Stimulated activated CD4-positive, alpha-beta T cell treated with anti-CD3 and anti-CD28 coated beads, Interleukin-15, amount 100 ng/mL, for 48 hours (primary cell): ENCODE measurements around the gene TOMM20.
"Not testable (repeated sequence)": the region's sequence is repeated elsewhere in the genome, so short reads cannot be mapped to it uniquely, and the experiment has no call there.

ENCODE experiments used
- DNase-seq, 2 donors: peaks; one replicate each; pipeline ENCODE4 v3.0.0-alpha.2; 2020; ENCODE audit warnings: low read depth in 2 of 2

The TOMM20 gene

DNA sequence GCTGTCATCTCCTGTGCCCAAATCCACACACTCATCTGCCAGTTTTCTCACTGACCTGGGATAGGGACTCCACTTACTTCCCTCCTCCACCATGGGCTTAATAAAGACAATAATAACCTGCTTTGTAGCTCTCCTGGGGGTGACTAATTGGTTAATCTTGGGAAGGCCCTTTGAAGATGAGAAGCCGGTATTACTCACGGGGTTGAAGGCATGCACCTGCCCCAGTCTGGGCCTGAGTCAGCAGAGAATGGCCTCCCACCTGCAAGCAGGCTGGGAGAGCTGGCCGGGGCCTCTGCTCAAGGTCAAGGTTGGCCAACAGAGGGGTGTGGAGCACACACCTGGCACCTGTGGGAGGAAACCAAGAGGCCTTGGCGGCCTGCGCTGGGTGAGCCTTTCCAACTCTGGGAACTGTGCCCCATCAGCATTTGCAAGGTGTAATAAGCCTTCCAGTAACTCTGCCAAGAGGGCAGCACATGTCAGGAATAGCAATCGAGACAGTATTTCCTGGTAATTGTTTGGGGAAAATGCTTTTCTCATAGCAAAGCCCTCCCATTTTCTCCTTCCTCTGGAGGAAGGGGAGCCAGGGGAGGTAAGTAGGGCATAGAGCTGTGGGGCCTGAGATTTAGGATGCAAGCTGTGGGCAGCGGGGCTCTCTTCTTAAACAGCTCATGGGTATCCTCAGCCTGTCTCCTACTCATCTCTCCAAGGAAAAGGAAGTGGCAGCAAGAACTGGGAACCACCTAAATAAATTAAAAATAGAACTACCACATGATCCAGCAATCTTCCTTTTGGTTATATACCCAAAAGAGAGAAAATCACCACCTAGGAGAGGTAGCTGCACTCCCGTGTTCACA, 49.0 kb downstream of the TOMM20 start:
- DNase-seq = no peak

DNA sequence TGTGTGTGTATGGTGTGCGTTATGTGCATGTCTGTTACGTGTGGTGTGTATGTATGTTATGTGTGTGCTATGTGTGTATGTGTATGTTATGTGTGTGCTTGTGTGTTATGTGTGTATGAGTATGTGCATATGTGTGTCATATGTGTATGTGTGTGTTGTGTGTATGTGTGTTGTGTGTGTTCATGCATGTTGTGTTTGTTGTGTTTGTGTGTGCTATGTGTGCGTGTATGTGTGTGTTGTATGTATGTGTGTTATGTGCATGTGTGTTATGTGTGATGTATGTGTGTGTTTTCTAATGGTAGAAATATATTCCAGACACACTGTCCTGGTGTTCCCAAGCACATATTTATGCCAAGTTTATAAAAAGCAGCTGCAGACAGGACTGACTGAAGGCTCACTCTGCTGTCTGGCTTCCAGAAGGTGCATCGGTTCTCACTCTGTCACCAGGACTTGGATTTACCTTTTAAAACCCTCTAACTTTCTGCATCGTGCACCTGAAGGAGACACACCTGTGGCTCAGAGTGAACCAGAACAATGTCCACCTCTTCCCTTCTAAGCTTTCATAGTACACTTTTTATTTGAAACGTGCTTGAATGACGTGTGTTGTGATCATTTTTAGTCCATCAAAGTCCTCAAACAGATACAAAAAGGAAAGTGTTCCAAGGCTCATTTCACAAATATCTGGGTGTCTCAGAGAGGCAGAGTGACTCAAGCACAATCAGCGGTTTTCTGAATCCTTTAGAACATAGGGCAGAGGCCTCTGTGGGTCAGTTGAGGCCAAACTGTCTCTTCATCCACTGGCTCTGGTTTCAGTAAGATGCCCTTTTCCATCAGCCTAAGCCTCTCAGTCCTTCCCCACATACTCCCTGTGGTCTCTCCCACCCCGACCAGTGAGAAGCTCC, 49.9 kb downstream of the TOMM20 start:
- no peak for DNase-seq

DNA sequence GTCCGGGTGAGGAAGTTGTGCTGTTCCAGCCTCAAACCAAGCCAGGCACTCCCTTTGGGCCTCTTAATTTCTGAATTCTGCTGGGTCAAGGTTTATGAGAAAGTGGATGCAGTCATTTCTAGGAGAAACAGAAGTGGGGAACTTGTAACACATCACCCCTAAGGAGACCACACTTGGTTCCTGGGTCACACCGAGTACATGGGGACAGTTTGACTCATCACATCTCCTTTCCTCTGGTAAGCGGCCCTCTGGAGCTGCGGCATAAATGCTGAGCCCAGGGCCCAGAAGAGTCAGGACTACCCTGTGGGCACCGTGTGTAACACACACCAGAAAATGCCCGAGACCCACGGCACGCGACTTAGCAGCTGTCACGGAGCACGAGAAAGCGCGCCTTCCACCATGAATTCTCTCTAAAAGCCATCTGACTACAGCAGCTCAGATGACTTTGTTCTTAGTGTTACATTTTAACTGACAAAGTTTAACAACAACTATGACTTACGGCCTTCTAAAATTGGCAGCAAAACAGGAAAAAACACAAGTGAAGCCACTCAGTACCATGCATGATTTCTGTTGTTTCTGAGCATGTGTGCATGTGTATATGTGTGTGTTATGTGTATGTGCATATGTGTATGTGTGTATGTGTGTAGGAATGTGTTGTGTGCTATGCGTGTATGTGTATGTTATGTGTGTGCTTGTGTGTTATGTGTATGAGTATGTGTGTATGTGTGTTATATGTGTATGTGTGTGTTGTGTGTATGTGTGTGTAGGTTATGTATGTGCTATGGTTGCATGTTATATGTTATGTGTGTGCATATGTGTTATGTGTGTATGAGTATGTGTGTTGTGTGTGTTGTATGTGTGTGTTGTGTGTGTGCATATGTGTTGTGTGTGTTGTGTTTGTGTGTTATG, 50.8 kb downstream of the TOMM20 start:
- DNase-seq = peak in 1 of 2 donors; percentile 42

DNA sequence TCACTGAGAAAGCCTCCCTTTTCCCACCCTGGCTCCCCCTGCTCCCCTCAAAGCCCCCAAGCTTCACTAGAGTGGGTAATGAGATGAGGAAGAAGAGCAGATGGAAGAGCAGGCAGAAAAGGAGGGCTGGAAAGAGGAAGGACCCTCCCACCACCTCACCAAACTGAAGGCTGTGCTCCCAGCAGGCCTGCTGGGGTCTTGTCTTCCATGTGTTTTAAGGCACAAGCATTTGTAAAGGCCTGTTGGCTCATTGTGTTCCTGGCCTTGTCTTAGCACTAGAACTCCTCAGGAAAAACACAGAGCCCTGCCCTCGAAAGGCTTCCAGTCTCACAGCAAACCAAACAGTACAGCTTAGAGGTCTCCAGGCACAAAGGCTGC, 51.5 kb downstream of the TOMM20 start:
- DNase-seq = no peak

DNA sequence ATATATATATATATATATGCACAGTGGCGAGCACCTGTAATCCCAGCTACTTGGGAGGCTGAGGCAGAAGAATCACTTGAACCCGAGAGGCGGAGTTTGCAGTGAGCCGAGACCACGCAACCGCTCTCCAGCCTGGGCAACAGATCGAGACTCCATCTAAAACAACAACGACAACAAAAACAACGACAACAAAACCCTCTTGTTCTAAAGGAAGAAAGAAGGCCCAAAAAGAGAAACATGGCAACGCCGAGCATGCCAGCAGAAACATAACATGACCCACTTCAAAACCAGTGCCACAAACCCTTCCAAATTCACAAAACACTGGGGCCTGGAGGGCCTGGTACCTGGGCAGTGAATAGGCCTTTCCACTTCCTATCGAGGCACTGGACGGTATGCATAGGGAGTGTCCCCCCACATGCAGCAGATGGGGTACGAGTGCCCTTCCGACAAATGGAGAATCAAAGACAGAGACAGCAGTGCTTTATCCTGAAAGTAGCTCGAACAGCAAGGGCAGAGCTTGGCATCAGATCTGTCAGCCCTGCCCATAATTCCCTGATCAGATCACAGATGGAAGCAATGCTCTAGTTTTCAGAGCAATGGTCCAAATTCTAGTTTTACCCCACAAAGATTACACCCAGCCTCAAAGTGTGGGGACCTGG, 52.0 kb downstream of the TOMM20 start:
- DNase-seq = no peak

DNA sequence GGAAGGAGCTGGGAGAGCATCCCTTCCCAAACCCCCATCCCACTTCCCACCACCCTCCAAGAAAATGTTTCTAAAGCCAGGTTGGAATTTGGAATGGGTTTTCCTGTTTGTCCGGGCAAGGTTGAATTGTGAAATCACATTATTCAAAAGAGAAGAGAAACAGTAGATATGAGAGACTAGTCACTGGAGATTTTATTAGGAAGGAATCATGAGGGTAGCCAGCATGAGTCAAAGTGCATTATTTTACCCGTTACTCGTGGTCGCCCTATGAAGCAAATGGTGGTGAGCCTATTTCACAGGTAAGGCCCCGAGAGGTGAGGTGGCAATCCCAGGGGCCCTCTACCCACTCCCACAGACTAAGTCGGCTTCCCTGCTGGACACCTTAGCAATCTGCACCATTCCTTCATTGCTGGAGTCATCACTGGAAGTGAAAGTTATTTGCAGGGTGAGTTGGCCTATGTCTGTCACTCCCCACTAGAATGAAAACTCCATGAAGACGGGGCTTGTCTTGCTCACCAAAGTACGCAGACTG, 52.8 kb downstream of the TOMM20 start:
- DNase-seq = peak in 1 of 2 donors; percentile 32

DNA sequence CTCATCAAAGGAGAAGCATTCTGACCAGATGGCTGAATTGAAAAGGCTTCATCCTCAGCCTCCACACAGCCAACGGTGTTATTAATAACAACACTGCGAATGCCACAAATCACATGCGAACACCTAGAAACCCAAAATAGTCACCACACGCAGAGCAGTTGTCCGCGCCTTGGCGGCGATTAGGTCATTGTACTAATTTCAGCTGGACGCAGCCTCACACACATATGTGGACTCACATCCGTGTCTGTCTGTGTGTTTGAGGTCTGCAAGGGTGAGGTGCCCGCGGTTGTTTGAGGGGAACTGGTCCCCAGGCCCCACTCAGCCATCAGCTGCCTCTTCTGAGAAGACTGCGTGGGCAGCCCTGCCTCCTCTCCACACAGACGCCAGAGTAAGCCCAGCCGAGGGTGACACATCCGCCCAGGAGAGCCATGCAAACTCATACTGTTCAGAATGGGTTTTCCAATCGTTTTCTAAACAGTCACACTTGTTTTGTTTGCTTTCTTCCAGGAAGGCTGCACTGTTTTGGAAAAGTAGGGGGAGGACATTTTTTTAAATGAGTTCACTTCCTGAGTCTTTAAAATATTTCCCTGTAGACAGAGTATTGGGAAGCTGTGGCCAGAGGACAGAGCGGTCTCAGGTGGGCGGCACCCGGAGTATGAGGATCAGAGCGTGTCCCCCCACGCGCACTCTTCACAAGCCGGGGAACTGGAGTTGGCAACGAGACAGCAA, 53.4 kb downstream of the TOMM20 start:
- DNase-seq = peak; percentile 74 to 81

DNA sequence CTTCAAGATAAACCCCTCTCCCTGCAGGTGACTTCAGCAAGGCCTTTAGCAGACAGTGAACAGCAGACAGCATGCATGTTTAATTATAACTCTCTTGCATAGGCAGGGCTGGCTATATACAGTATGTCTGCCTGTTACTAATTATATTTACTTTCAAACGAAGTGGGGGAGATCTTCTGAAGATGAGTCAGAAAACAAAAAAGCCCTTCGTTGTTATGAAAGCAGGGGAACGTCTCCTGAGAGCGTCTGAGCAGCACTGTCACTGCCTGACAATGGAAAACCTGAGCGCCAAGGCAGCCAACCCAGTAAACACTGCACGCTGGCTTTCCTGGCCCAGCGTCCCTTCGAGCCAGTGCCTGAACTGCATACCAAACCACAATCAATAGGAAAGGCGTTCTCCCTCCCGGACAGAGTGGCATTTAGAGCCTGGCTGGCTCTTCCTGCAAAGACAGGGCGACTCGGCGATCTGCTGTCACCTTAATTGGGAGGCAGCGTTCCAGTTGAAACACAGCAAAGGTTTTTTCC, 54.1 kb downstream of the TOMM20 start:
- peak in 1 of 2 donors; percentile 47 for DNase-seq

DNA sequence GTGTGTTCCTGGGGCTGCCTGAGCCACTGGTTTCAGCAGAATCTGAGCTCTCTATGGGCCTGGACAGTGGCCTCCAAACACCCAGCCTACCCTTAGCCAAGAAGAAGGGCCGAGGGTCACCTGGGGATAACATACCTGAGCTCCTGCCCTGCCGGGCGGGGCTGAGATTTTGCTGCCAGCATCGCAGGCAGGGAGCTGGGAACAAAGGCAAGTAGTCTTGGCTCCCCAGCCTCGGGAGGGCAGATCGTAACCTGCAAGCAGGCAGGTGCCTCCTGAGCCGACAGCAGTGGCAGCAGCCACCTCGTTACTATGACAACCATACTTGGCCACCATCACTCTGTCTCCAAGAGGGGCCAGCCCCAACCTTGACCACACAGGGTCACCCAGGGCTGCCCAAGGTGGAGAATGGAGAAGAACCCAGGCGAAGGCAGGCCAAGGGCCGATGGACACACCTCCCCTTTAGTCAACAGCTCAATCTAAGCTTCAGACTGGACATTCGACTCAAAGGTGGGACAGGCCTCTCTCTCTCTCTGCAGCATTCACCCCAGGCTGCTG, 54.6 kb downstream of the TOMM20 start:
- DNase-seq = no peak

DNA sequence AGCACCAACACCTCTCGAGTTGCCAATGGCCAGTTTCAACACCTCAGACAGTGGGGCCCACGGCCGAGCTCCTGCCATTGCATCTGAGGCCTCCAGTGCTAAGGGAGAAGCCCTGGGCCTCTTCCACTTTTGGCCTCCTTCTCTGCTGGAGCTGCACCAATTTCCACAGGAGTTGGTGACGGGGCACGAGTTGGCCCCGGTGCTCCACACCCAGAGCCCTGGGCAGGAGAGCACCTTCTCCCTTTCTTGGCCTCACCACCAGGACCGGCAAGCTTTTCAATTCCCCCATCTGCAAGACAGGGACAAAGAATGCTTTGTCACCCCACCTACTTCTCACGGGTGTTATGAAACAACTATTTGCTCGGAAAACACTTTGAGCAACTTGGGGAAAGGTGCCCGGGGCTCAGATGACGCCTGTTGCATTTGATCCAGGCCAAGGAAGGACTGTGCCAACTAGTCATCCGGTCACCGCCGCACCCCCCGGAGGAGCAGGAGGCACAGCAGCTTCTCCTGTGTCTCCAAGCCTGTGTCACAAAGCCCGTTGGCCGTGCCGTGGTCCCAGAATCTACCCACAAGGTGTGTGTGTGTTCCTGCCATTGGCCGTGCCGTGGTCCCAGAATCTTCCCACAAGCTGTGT, 55.2 kb downstream of the TOMM20 start:
- DNase-seq = no peak

DNA sequence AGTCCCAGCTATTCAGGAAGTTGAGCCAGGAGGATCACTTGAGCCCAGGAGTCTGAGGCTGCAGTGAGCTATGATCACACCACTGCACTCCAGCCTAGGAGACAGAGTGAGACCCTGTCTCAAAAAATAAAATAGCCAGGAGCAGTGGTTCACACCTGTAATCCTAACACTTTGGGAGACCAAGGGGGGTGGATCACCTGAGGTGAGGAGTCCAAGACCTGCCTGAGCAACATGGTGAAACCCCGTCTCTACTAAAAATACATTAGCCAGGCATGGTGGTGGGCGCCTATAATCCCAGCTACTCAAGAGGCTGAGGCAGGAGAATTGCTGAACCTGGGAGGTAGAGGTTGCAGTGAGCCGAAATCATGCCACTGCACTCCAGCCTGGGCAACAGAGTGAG, 56.1 kb downstream of the TOMM20 start:
- not testable (repeated sequence) for DNase-seq

DNA sequence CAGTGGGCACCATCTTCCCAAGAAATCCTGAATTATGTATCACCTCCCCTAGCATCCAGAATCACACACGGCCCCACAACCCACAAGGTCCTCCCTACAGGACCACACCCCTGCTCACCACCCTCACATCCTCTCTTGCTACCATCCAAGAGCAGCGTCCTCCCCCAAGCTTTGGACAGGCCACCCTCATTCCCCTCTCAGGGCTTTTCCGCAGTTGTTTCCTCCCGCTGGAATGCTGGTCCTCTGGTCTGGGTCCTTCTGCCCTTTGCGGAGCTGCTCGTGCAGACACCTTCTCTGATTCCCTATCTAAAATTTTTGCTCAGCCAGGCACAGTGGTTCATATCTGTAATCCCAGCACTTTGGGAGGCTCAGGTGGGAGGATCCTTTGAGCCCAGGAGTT, 56.5 kb downstream of the TOMM20 start:
- DNase-seq = no peak

DNA sequence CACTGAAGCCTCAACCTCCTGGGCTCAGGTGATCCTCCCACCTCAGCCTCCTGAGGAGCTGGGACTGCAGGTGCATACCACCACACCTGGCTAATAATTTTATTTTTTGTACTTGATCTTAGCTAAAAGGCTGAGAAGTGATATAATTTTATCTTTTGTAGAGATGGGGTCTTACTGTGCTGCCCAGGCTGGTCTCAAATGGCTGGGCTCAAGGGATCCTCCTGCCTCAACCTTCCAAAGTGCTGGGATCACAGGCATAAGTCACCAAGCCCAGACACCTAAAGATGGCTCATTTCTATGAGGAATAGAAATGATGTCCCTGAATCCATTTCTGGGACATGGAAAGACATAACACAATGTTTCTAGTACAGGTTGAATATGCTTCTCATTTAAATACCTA, 57.8 kb downstream of the TOMM20 start:
- no peak for DNase-seq

DNA sequence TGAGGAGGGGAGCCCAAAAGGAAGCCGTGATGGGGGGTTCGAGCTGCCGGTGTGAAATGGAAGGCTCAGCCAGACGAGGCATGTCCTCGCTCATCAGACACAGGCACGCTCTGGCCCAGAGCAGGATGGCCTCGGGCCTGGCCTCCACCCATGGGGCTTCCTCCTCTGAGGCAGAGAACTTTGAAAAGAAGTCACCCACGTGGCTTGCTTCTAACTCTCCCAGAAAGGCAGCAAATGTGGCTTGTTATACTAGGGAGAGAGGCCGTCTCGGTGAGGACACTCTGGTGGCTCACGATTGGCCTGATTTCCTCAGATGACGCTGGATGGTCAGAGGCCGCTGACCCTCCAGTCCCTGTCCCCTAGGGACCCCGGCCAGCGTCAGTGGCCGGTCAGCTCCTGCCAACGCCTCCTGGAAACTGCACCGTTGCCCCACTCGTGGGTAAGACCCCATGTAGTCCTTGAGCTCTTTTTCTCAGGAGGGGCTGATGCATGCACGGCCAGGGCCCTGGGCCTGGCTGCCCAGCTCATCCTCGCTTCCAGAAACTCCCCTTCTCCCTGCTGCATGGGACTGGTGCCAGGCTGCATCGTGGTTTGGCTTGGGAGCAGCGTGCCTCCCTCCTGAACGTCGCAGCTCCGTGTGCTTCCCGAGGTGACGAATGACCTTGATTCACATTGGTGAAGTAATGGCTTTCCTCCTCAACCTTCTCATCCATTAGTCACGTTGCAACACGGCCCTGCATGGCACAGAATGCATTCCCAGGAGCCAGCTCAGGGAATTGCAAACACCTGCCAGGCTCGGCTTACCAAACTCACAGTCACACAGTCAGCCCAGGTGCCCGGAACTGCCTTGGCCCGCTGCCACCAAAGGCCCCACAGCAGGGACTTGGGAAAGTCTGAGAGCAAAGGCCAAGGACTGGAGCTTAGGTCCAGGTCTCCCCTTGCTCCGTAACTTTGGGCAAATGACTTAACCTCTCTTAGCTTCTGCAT, 58.8 kb downstream of the TOMM20 start:
- no peak for DNase-seq

DNA sequence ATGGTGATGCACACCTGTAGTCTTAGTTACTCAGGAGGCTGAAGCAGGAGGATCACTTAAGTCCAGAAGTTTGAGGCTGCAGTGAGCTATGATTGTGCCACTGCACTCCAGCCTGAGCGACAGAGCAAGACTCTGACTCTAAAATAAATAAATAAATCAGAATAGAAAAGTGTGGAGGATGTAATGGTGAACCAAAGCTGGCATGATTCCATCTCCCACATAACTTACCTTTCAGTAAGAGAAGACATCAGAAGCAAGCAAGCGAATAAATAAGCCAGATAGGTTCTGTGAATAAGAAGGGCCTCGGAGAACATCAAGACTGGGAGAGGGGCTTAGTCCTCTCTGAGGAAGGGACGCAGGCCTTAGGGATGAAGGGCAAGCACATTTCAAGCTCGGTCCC, 59.5 kb downstream of the TOMM20 start:
- DNase-seq = no peak

DNA sequence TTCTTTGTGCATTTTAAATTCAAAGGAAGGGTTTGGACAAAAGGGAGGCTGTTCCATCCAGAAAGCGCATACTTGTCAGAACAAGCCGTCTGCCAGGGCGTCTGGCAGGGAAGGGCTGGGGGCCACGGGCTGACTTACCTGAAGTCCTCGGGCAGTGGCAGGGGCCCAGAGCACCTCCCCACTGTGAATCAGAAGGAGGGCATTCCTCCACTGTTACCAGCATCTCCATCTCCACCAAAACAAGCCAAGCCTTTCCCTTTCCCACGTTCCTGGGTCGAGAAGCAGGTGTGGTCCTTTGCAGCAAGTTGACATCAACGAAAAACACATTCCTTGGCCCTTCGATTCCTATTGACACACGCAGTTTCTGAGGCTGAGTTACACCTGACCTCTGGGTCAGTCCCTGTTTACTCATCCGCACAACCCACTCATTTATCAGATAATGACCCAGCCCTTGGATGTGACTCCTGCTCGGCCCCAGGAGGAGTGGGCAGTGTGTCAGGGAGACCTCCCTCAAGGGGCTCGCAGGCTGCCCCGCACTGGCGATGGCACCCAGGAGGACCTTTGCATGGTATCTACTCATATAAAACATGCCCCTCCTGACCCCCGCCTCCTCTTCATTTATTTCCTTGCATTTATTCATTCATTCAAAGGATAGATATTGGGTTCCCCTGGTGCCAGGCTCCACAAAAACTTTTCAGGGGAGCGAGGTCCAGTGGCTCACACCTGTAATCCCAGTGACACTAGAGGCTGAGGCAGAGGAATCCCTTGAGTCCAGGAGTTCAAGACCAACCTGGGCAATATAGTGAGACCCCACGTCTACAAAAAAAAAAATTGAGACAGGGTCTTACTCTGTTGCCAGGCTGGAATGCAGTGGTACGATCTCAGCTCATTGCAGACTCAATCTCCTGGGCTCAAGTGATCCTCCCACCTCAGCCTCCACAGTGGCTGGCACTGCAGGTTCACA, 60.2 kb downstream of the TOMM20 start:
- DNase-seq = no peak
